Keratinocyte (primary cell): ENCODE results near the gene UCHL5. TPM values are rescaled to one million over a fixed set of nuclear protein-coding genes. Genes with fewer than 3 reads are reported as not detected.

Experiments used
- DNase-seq: peaks from one replicate; pipeline ENCODE4 v3.0.0-alpha.2; 2011; ENCODE audit warnings: low read depth, missing footprints, low spot score
- FAIRE-seq: peaks from 2 replicates; lab custom pipeline; 2011; peaks lifted over from hg19 to GRCh38; lab: Jason Lieb, UNC
- H2AFZ ChIP-seq: 2 replicates; pipeline ENCODE4 v1.6.0; 2012; ENCODE audit warnings: low read length, control low read depth, inconsistent platforms; ENCODE audit not compliant: control insufficient read depth
- H3K27ac ChIP-seq: 2 replicates; pipeline ENCODE4 v1.5.1; 2011; ENCODE audit warnings: low read length; ENCODE audit not compliant: control insufficient read depth, insufficient read depth
- H3K27me3 ChIP-seq: 3 replicates; pipeline ENCODE4 v1.6.0; 2011; ENCODE audit warnings: low read length; ENCODE audit not compliant: control insufficient read depth, insufficient read depth; ENCODE audit errors: extremely low read depth
- H3K36me3 ChIP-seq, 2 experiments: 2 replicates in 1 of 2; 3 replicates in 1 of 2; pipeline ENCODE4 v1.5.1; 2011; ENCODE audit warnings: low read length in 2 of 2, mild to moderate bottlenecking in 1 of 2; ENCODE audit not compliant: control insufficient read depth in 2 of 2, insufficient read depth in 2 of 2; ENCODE audit errors: extremely low read depth in 1 of 2
- H3K4me1 ChIP-seq: 3 replicates; pipeline ENCODE4 v1.5.1; 2011; ENCODE audit warnings: low read length; ENCODE audit not compliant: control insufficient read depth, insufficient read depth; ENCODE audit errors: extremely low read depth
- H3K4me2 ChIP-seq: 3 replicates; pipeline ENCODE4 v1.6.0; 2011; ENCODE audit warnings: low read depth, low read length; ENCODE audit not compliant: control insufficient read depth, insufficient read depth; ENCODE audit errors: extremely low read depth
- H3K4me3 ChIP-seq, 3 experiments: fragments of 200-600 bp in 1 of 3; sonication (generic) in 1 of 3; 2 replicates in 2 of 3; 3 replicates in 1 of 3; pipeline ENCODE4 v1.5.1; 2011 to 2016; ENCODE audit warnings: low read length in 3 of 3, mild to moderate bottlenecking in 3 of 3, control low read depth in 2 of 3, inconsistent platforms in 1 of 3, low read depth in 1 of 3, mixed read lengths in 1 of 3, mixed run types in 1 of 3, moderate library complexity in 1 of 3; ENCODE audit not compliant: control insufficient read depth in 2 of 3, insufficient read depth in 2 of 3; ENCODE audit errors: extremely low read depth in 1 of 3
- H3K79me2 ChIP-seq: 2 replicates; pipeline ENCODE4 v1.6.0; 2012; ENCODE audit warnings: low read length; ENCODE audit not compliant: control insufficient read depth, insufficient read depth
- H3K9ac ChIP-seq: 3 replicates; pipeline ENCODE4 v1.6.0; 2011; ENCODE audit warnings: low read length; ENCODE audit not compliant: control insufficient read depth, insufficient read depth; ENCODE audit errors: extremely low read depth
- H3K9me1 ChIP-seq: 3 replicates; pipeline ENCODE4 v1.6.0; 2011; ENCODE audit warnings: low read length; ENCODE audit not compliant: control insufficient read depth, insufficient read depth; ENCODE audit errors: extremely low read depth
- H3K9me3 ChIP-seq: 2 replicates; pipeline ENCODE4 v1.5.1; 2012; ENCODE audit warnings: low read depth, low read length; ENCODE audit not compliant: control insufficient read depth
- H4K20me1 ChIP-seq: 3 replicates; pipeline ENCODE4 v1.6.0; 2011; ENCODE audit warnings: low read length; ENCODE audit not compliant: control insufficient read depth, insufficient read depth; ENCODE audit errors: extremely low read depth
- EZH2 ChIP-seq: IDR thresholded peaks from one replicate; pipeline ENCODE4 v1.6.1; 2012; ENCODE audit warnings: inconsistent platforms, mild to moderate bottlenecking, low read length, moderate library complexity
- dilution Hi-C: fragments of 300-500 bp; cut with MboI; formaldehyde crosslinking; loops from one replicate; pipeline ENCODE4 v1.7.0; 2020; ENCODE audit warnings: low sequenced_read_pairs; ENCODE audit not compliant: extremely low pct_ligation_motif_present
- polyA plus RNA-seq, 5 experiments: library from polyadenylated mRNA; depleted of rRNA in 3 of 5; stranded (reverse) in 3 of 5; stranded (forward) in 1 of 5; unstranded in 1 of 5; fragments of >200 nt; gene quantifications; 1 replicate in 1 of 5; 2 replicates in 3 of 5; 3 replicates in 1 of 5; pipeline versions ENCODE4 v1.2.1 to v1.2.3, GENCODE V29; 2011 to 2012; ENCODE audit warnings: missing spikeins in 2 of 5, low read depth in 1 of 5, low replicate concordance in 1 of 5
- TF ChIP-seq, protein P1 (sequence below), 3 experiments: IDR thresholded peaks in 1 of 3; conservative IDR thresholded peaks in 1 of 3; optimal IDR thresholded peaks in 1 of 3; 2 replicates in 2 of 3; 3 replicates in 1 of 3; pipeline versions ENCODE3 to v1.5.1; 2011; ENCODE audit warnings: low read length in 3 of 3, mild to moderate bottlenecking in 3 of 3, moderate library complexity in 2 of 3, control low read depth in 1 of 3, inconsistent platforms in 1 of 3; ENCODE audit not compliant: insufficient read depth in 2 of 3; ENCODE audit errors: extremely low read depth in 1 of 3

The UCHL5 gene
- polyA plus RNA-seq, 1 donor (not counting 4 experiments of a cell fraction or from before 2014, with no cell fraction given), result 53.7 TPM

- no peaks in the 10 kb centered on the region for H3K9me1 ChIP-seq
- no peaks in the 10 kb centered on the region for H4K20me1 ChIP-seq
- H3K4me3 ChIP-seq, result no peak overlapping the region
- no peaks in the 10 kb centered on the region for H3K36me3 ChIP-seq
- H3K9ac ChIP-seq, result no peak overlapping the region
- H3K27me3 ChIP-seq, result no peaks in the 10 kb centered on the region
- H2AFZ ChIP-seq, result no peak overlapping the region
- FAIRE-seq (no peak), DNase-seq (no peak)
- no peak for TF ChIP-seq EZH2
- TF ChIP-seq, protein P1, sequence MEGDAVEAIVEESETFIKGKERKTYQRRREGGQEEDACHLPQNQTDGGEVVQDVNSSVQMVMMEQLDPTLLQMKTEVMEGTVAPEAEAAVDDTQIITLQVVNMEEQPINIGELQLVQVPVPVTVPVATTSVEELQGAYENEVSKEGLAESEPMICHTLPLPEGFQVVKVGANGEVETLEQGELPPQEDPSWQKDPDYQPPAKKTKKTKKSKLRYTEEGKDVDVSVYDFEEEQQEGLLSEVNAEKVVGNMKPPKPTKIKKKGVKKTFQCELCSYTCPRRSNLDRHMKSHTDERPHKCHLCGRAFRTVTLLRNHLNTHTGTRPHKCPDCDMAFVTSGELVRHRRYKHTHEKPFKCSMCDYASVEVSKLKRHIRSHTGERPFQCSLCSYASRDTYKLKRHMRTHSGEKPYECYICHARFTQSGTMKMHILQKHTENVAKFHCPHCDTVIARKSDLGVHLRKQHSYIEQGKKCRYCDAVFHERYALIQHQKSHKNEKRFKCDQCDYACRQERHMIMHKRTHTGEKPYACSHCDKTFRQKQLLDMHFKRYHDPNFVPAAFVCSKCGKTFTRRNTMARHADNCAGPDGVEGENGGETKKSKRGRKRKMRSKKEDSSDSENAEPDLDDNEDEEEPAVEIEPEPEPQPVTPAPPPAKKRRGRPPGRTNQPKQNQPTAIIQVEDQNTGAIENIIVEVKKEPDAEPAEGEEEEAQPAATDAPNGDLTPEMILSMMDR (optimal IDR thresholded peaks at IDR 0.05 in 1 of 3, IDR thresholded peaks at IDR 0.05 in 1 of 3, conservative IDR thresholded peaks at IDR 0.05 in 1 of 3; ENCODE audit: extremely low read depth in 1 of 3, insufficient read depth in 2 of 3, low read length in 3 of 3), result no peak
- H3K4me2 ChIP-seq, result no peak overlapping the region
- no peak overlapping the region for H3K27ac ChIP-seq
- no peaks in the 10 kb centered on the region for H3K4me1 ChIP-seq
- H3K9me3 ChIP-seq, result no peaks in the 10 kb centered on the region
- H3K79me2 ChIP-seq, result no peaks in the 10 kb centered on the region
- dilution Hi-C loops, result loop anchor here (25.0 kb wide), 1 partner anchor 201 kb away; the partner anchor contains the start of gene RGS2
These were observed 45.5 kb downstream of the UCHL5 start for GRCh38 chr1:193013707-193014106.

DNA sequence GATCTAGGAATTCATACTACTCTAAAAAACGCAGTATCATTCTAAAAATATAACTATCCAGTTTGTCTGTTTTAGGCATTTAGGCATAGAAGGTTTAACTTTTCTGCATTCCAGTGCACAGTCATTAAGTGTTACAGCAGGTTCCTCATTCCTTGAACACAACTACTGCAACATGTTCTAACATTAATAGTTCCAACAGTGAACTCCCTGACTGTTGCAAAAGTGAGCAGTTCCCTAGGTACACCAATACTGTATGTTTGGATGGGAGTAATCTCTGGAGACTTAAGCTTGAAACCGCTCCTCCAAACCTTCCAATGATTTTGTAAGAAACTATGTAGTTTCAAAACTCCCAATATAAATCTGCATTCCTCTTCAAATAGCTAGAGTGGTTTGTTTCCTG lies 46.2 kb downstream of the UCHL5 start:
- H2AFZ ChIP-seq, result no peak overlapping the region
- H3K4me2 ChIP-seq, result no peak overlapping the region
- dilution Hi-C loops, result loop anchor here (25.0 kb wide), 1 partner anchor 201 kb away; the partner anchor contains the start of gene RGS2
- no peaks in the 10 kb centered on the region for H3K36me3 ChIP-seq
- no peak overlapping the region for H3K9ac ChIP-seq
- H3K9me3 ChIP-seq, result no peaks in the 10 kb centered on the region
- no peak overlapping the region for H3K4me3 ChIP-seq
- no peak overlapping the region for H3K27ac ChIP-seq
- TF ChIP-seq, protein P1 (optimal IDR thresholded peaks at IDR 0.05 in 1 of 3, IDR thresholded peaks at IDR 0.05 in 1 of 3, conservative IDR thresholded peaks at IDR 0.05 in 1 of 3; ENCODE audit: extremely low read depth in 1 of 3, insufficient read depth in 2 of 3, low read length in 3 of 3), result no peak
- no peak for TF ChIP-seq EZH2
- no peak for FAIRE-seq
- H3K4me1 ChIP-seq, result no peaks in the 10 kb centered on the region
- no peaks in the 10 kb centered on the region for H3K79me2 ChIP-seq
- H3K9me1 ChIP-seq, result no peaks in the 10 kb centered on the region
- no peaks in the 10 kb centered on the region for H4K20me1 ChIP-seq
- H3K27me3 ChIP-seq, result no peaks in the 10 kb centered on the region
- no peak for DNase-seq
